Pancreas (tissue), 10 donors: ENCODE measurements around the gene ITPKB. TPM values are rescaled to one million over a fixed set of nuclear protein-coding genes. Genes with fewer than 3 reads are reported as not detected.

Experiments
- ATAC-seq, 4 donors: fragments of 200-7000 bp; cut with Tn5 transposase; one replicate each; pipeline versions ENCODE4 v1.8.0 to v1.9.1; 2020; ENCODE audit warnings: mild to moderate bottlenecking in 4 of 4, moderate library complexity in 4 of 4
- DNase-seq, 6 donors: peaks; one replicate each; pipeline ENCODE4 v3.0.0-alpha.2; 2020
- FAIRE-seq: peaks from 2 replicates; lab custom pipeline; 2012; peaks lifted over from hg19 to GRCh38; lab: Jason Lieb, UNC
- H3K27ac ChIP-seq, 4 donors: fragments of 200-600 bp; sonication (generic); 1 replicate in 3 of 4; 2 replicates in 1 of 4; pipeline versions ENCODE4 v1.5.0 to v1.8.0; 2020
- H3K27me3 ChIP-seq, 4 donors: fragments of 200-600 bp; one replicate each; pipeline ENCODE4 v1.8.0; 2021
- H3K36me3 ChIP-seq, 3 donors: fragments of 200-600 bp; sonication (generic) in 1 of 3; one replicate each; pipeline versions ENCODE4 v1.5.0 to v1.8.0; 2020 to 2021
- H3K4me1 ChIP-seq, 3 donors: fragments of 200-600 bp; one replicate each; pipeline ENCODE4 v1.8.0; 2021
- H3K4me3 ChIP-seq, 4 donors: fragments of 200-600 bp; sonication (generic) in 2 of 4; one replicate each; pipeline versions ENCODE4 v1.5.0 to v1.8.0; 2020 to 2021
- H3K9me3 ChIP-seq, 4 donors: fragments of 200-600 bp; one replicate each; pipeline ENCODE4 v1.8.0; 2021
- CTCF ChIP-seq, 4 donors: fragments of 200-600 bp; sonication (generic) in 3 of 4; IDR thresholded peaks; one replicate each; pipeline versions ENCODE4 v1.5.0 to v1.8.0; 2021; ENCODE audit warnings: antibody characterized with exemption in 4 of 4
- WGBS, 2 donors: extraction: QIAGEN DNeasy Blood & Tissue Kit; methylation state at CpG; one replicate each; pipeline ENCODE4 v1.1.7; 2013; 5-methylcytosine and 5-hydroxymethylcytosine counted together
- intact Hi-C, 3 donors: fragments of 100-400 bp; cut with DNase I; formaldehyde crosslinking; loops; one replicate each; pipeline versions ENCODE4 v1.11.1 to v1.14.2; 2022
- polyA plus RNA-seq, 2 donors: library from polyadenylated mRNA; stranded (reverse); fragments of 200-250 nt; gene quantifications; one replicate each; pipeline ENCODE4 v1.2.3, GENCODE V29; 2013
- total RNA-seq, 6 donors: library from RNA; stranded (reverse); fragmentation: NEBNext Ultra II Directional in 4 of 6; extraction: Animal tissue kit (Norgen Biotek cat#: 25700) in 4 of 6; gene quantifications; one replicate each; pipeline versions ENCODE4 v1.2.1 to v1.2.4, GENCODE V29; 2021 to 2023
- donor health status: healthy with polysubstance abuse.
- donor health status: DM: no; HTN: no; CAD: no; lungs with moderate emphysema.
- donor health status: DM: no; HTN: no; CAD: no.
- donor health status: control.
- donor health status: control.
- donor health status: Bipolar disorder and iron deficiency.
- donor health status: DM: yes; HTN: yes; CAD: no.
- donor health status: DM: no; HTN: no; CAD: no.
- donor health status: DM: no; HTN: no; CAD: no.
- donor health status: DM: yes; HTN: yes; CAD: no.

ITPKB gene
- total and polyA plus RNA-seq, 8 donors = 3.8 to 13.9 (median 5.5) TPM

DNA sequence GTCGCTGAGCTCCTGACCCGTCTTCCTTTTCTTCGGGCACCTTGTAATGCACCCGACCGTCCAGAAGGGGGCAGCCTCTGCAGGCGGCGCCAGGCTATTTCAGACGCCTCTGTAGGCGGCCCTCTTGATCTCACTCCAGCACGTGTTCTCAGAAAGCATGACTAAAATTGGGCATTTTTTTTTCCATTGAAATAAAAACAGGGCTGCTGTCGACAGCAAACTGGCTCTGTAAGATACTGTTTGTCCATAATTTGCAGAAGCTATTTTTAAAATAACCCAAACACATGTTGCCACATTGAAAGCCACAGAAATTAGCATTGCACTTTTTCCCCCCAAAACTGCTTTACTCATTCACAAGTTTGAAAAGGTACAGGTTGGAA is 112.5 kb downstream of the ITPKB start:
- peak; percentile 80 to 96 (median 93) for TF ChIP-seq CTCF (IDR thresholded peaks at IDR 0.05)
- H3K9me3 ChIP-seq = no peaks in the 10 kb centered on the region
- intact Hi-C loops = no loop called here
- no peaks in the 10 kb centered on the region for H3K36me3 ChIP-seq
- 3 to 4% methylated on average over 11 of the region's 11 CpGs for WGBS, 2 donors
- no peak for FAIRE-seq
- no peaks in the 10 kb centered on the region for H3K4me1 ChIP-seq
- ATAC-seq = peak; percentile 92 to 98 (median 96)
- H3K27ac ChIP-seq = no peak overlapping the region
- peak; percentile 45 to 86 (median 74) for DNase-seq
- H3K27me3 ChIP-seq = no peaks in the 10 kb centered on the region
- H3K4me3 ChIP-seq = no peak overlapping the region

DNA sequence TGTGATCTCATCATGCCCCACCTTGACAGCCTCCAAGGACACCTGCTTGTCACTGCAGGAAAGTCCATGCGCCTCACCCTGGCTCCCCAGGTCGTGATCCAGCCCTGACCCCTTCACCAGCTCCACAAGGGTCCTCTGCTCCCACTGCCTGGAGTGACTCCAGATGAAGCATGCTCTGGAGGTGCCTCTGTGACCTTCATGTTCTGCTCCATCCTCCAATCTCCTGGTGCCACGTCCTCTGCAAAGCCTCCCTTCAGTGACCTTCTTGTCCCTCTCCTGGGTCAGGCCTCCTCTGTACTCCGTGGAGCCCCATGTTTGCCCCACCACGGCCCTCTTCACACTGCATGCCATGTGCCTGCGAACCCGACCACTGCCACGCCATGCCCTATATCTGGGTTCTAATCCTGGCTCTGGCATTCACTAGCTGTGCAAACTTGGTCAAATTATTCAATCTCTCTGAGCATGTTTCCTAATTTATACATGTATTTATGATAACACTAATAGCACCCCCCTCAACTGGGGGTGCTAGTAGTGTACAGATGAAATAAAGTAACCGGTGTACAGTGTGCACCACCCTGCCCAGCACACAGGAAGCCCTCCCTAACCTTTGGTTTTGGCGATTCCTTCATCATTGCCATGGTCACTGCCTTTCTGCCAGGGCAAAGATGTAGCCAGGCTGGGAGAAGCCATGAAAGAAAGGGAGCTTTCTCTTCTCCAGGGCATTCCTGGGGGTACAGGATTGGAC is 113.1 kb downstream of the ITPKB start:
- no peaks in the 10 kb centered on the region for H3K4me1 ChIP-seq
- TF ChIP-seq CTCF (IDR thresholded peaks at IDR 0.05) = no peak
- ATAC-seq (peak; percentile 33 to 43 (median 41)), FAIRE-seq (no peak), DNase-seq (peak in 3 of 6 donors; percentile 11 to 30 (median 23))
- no peak overlapping the region for H3K4me3 ChIP-seq
- 63 to 65% methylated on average over 10 of the region's 10 CpGs for WGBS, 2 donors
- H3K27ac ChIP-seq = no peak overlapping the region
- intact Hi-C loops = no loop called here
- H3K27me3 ChIP-seq = no peaks in the 10 kb centered on the region
- H3K9me3 ChIP-seq = no peaks in the 10 kb centered on the region
- no peaks in the 10 kb centered on the region for H3K36me3 ChIP-seq

DNA sequence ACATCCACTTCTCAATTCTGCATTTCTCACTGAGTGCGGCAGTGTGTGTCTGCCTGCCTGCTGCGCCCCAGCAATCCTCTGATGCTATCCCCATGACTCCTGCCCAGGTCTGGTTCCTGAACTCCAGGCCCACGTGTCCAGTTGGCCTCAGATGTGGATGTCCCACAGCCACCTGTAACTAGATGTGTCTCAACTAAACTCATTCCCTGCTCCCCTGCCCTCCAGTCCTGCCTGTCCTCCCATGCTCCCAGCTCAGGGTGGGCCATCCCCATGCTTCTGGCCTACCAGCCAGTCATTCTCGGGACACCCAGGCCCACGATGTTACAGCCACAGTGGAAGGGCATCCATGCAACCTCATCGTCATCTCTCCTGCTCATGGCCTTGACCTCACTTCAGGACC is 113.8 kb downstream of the ITPKB start:
- H3K36me3 ChIP-seq = no peaks in the 10 kb centered on the region
- no peak for ATAC-seq
- H3K9me3 ChIP-seq = no peaks in the 10 kb centered on the region
- no peaks in the 10 kb centered on the region for H3K27me3 ChIP-seq
- no peak overlapping the region for H3K4me3 ChIP-seq
- intact Hi-C loops = no loop called here
- DNase-seq = peak in 2 of 6 donors; percentile 8 to 18
- no peak overlapping the region for H3K27ac ChIP-seq
- no peak for FAIRE-seq
- whole genome bisulfite sequencing, 2 donors = 74 to 84% methylated on average over 6 of the region's 6 CpGs
- TF ChIP-seq CTCF (IDR thresholded peaks at IDR 0.05) = no peak
- no peaks in the 10 kb centered on the region for H3K4me1 ChIP-seq

DNA sequence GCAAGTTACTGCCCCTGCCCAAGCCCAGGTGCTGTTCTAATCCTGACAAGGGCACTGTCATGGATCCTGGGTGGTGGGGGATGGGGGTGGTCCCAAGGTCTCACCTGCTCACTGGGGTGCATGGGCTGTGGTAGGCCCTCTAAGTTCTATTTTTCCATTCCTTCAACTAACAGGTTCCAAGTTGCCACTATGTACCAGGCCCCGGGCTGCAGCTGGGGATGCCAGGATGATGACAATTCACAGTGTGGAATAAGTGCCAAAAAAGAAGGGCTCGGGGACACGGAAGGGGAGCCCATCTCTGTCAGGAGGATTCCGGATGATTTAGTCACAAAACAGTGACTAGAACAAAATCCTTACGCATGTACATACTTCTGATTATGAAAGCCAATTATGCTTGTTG is 114.6 kb downstream of the ITPKB start:
- no peak for ATAC-seq
- no peak for FAIRE-seq
- no peak overlapping the region for H3K27ac ChIP-seq
- intact Hi-C loops = no loop called here
- H3K4me3 ChIP-seq = no peak overlapping the region
- no peak for TF ChIP-seq CTCF (IDR thresholded peaks at IDR 0.05)
- H3K36me3 ChIP-seq = no peaks in the 10 kb centered on the region
- H3K4me1 ChIP-seq = no peaks in the 10 kb centered on the region
- WGBS, 2 donors = 81 to 89% methylated on average over 5 of the region's 5 CpGs
- no peaks in the 10 kb centered on the region for H3K9me3 ChIP-seq
- peak in 1 of 6 donors; percentile 11 for DNase-seq
- H3K27me3 ChIP-seq = no peaks in the 10 kb centered on the region

DNA sequence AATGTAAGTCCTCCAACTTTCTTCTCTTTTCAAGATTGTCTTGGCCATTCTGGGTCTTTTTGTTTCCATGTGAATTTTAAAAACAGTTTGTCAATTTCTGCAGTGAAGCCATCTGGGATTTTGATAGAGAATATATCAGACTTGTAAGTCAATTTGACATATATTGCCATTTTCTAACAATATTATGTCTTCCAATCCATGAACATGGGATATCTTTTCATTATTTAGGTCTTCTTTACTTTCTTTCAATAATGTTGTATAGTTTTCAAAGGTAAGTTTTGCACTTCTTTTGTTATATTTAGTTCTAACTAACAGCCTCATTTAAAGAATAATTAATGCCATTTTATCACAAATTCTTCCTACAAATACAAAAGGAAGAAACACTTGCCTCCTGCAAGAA is 117.1 kb downstream of the ITPKB start:
- no peaks in the 10 kb centered on the region for H3K27me3 ChIP-seq
- no peak for FAIRE-seq
- intact Hi-C loops = no loop called here

More for the DNA sequence above, 117.1 kb downstream of the ITPKB start:
- DNase-seq (no peak), ATAC-seq (no peak)
- no peak overlapping the region for H3K27ac ChIP-seq
- no peaks in the 10 kb centered on the region for H3K4me1 ChIP-seq
- no peaks in the 10 kb centered on the region for H3K9me3 ChIP-seq
- no peak for TF ChIP-seq CTCF (IDR thresholded peaks at IDR 0.05)
- H3K36me3 ChIP-seq = no peaks in the 10 kb centered on the region
- no peak overlapping the region for H3K4me3 ChIP-seq
